ENCODE data around the gene C1orf87.

- peak; percentile 95 to 99 for TF ChIP-seq CTCF (conservative IDR thresholded peaks at IDR 0.05 in 1 of 2, IDR thresholded peaks at IDR 0.05 in 1 of 2; ENCODE audit: low read depth in 1 of 2, low read length in 2 of 2)
- no peak for TF ChIP-seq EZH2 (IDR thresholded peaks at IDR 0.05; ENCODE audit: low read length, missing control alignments)
Observed at GRCh38 chr1:59947047-59947938, 126.3 kb downstream of the C1orf87 start.

All from fibroblast of lung (primary cell).